ENCODE results near the gene FOXO6. TPM values are rescaled to one million over a fixed set of nuclear protein-coding genes. Genes with fewer than 3 reads are reported as not detected.

Gene FOXO6
- total and polyA plus RNA-seq, 2 donors (not counting 1 experiment from before 2014, with no cell fraction given): 0.06 to 0.15 TPM

- intact Hi-C loops (cut with micrococcal nuclease): no loop called here
- H3K4me1 Mint-ChIP-seq: peaks cover 3% of the 10 kb centered on the region
- peaks cover 52% of the 10 kb centered on the region for H3K27me3 Mint-ChIP-seq
- H3K9me3 Mint-ChIP-seq (ENCODE audit: insufficient read depth): no peaks in the 10 kb centered on the region
- no peaks in the 10 kb centered on the region for H3K79me2 ChIP-seq (ENCODE audit: control insufficient read depth, insufficient read depth, low read length)
- peaks cover 0 to 3% (median 0%) of the 10 kb centered on the region in 3 donors for H3K9me3 ChIP-seq (ENCODE audit: control extremely low read depth in 1 of 3, control insufficient read depth in 2 of 3, insufficient read depth in 1 of 3, low read length in 2 of 3)
- 26% methylated on average over 7 of the region's 7 CpGs for WGBS (ENCODE audit: insufficient coverage)
- H3K4me3 ChIP-seq (ENCODE audit: control extremely low read depth in 1 of 5, extremely low read depth in 1 of 5, insufficient read depth in 1 of 5, low read depth in 2 of 5, low read length in 4 of 5): no peak overlapping the region
- H3K36me3 ChIP-seq (replicated peaks in 1 of 2; ENCODE audit: control extremely low read depth in 1 of 2, control insufficient read depth in 1 of 2, extremely low read depth in 1 of 2, insufficient read depth in 2 of 2, low read length in 1 of 2): no peaks in the 10 kb centered on the region
- H3K4me2 ChIP-seq (replicated peaks; ENCODE audit: low read depth, low read length, poor library complexity, severe bottlenecking): no peak overlapping the region
- H2AFZ ChIP-seq (ENCODE audit: insufficient read depth, low read depth, low read length, poor library complexity, severe bottlenecking): no peak overlapping the region
- H3K27me3 ChIP-seq (replicated peaks in 1 of 4; ENCODE audit: control extremely low read depth in 1 of 4, control insufficient read depth in 3 of 4, insufficient read depth in 4 of 4, low read length in 3 of 4): peaks cover 0 to 27% (median 9%) of the 10 kb centered on the region in 4 experiments
- H3K4me3 Mint-ChIP-seq: no peak overlapping the region
- peaks cover 3 to 4% of the 10 kb centered on the region in 2 donors for H3K4me1 ChIP-seq (ENCODE audit: control insufficient read depth in 2 of 2, insufficient read depth in 2 of 2, low read length in 2 of 2)
- no peak overlapping the region for H3K9ac ChIP-seq (ENCODE audit: low read length)
- H3K27ac Mint-ChIP-seq: no peak overlapping the region
- CTCF ChIA-PET: no interaction called here
- no peak overlapping the region for H3K27ac ChIP-seq (ENCODE audit: low read length in 2 of 2)
- no peaks in the 10 kb centered on the region for H4K20me1 ChIP-seq (ENCODE audit: control insufficient read depth, insufficient read depth, low read length, poor library complexity, severe bottlenecking)
- DNase-seq (no peak), ATAC-seq (ENCODE audit: low read depth) (no peak)
- POLR2A ChIA-PET: no interaction called here
- TF ChIP-seq EZH2 (IDR thresholded peaks at IDR 0.05; ENCODE audit: borderline replicate concordance, insufficient read depth, low read depth, low read length, poor library complexity, severe bottlenecking) (no peak), CTCF (IDR thresholded peaks at IDR 0.05) (no peak)
These were observed 10.7 kb downstream of the FOXO6 start for GRCh38 chr1:41371630-41372599.

- H2AFZ ChIP-seq (ENCODE audit: insufficient read depth, low read depth, low read length, poor library complexity, severe bottlenecking): no peak overlapping the region
- Mint-ChIP-seq H3K27ac (no peak overlapping the region), H3K4me1 (no peaks in the 10 kb centered on the region), H3K9me3 (ENCODE audit: insufficient read depth) (no peaks in the 10 kb centered on the region), H3K4me3 (no peak overlapping the region), H3K27me3 (peaks cover 50% of the 10 kb centered on the region)
- no peaks in the 10 kb centered on the region for H3K79me2 ChIP-seq (ENCODE audit: control insufficient read depth, insufficient read depth, low read length)
- intact Hi-C loops (cut with micrococcal nuclease): no loop called here
- ATAC-seq (ENCODE audit: low read depth) (no peak), DNase-seq (no peak)
- no peaks in the 10 kb centered on the region for H3K4me1 ChIP-seq (ENCODE audit: control insufficient read depth in 2 of 2, insufficient read depth in 2 of 2, low read length in 2 of 2)
- peaks cover 0 to 22% (median 4%) of the 10 kb centered on the region in 4 experiments for H3K27me3 ChIP-seq (replicated peaks in 1 of 4; ENCODE audit: control extremely low read depth in 1 of 4, control insufficient read depth in 3 of 4, insufficient read depth in 4 of 4, low read length in 3 of 4)
- ChIA-PET POLR2A (no interaction called here), CTCF (no interaction called here)
- H3K27ac ChIP-seq (ENCODE audit: low read length in 2 of 2): no peak overlapping the region
- WGBS (ENCODE audit: insufficient coverage): 58% methylated on average over 3 of the region's 4 CpGs
- H3K36me3 ChIP-seq (replicated peaks in 1 of 2; ENCODE audit: control extremely low read depth in 1 of 2, control insufficient read depth in 1 of 2, extremely low read depth in 1 of 2, insufficient read depth in 2 of 2, low read length in 1 of 2): no peaks in the 10 kb centered on the region
- H3K9me3 ChIP-seq (ENCODE audit: control extremely low read depth in 1 of 3, control insufficient read depth in 2 of 3, insufficient read depth in 1 of 3, low read length in 2 of 3): no peaks in the 10 kb centered on the region
- no peak overlapping the region for H3K9ac ChIP-seq (ENCODE audit: low read length)
- H3K4me3 ChIP-seq (ENCODE audit: control extremely low read depth in 1 of 5, extremely low read depth in 1 of 5, insufficient read depth in 1 of 5, low read depth in 2 of 5, low read length in 4 of 5): no peak overlapping the region
- TF ChIP-seq CTCF (IDR thresholded peaks at IDR 0.05) (no peak), EZH2 (IDR thresholded peaks at IDR 0.05; ENCODE audit: borderline replicate concordance, insufficient read depth, low read depth, low read length, poor library complexity, severe bottlenecking) (no peak)
- H3K4me2 ChIP-seq (replicated peaks; ENCODE audit: low read depth, low read length, poor library complexity, severe bottlenecking): no peak overlapping the region
- no peaks in the 10 kb centered on the region for H4K20me1 ChIP-seq (ENCODE audit: control insufficient read depth, insufficient read depth, low read length, poor library complexity, severe bottlenecking)
These were observed 11.4 kb downstream of the FOXO6 start for GRCh38 chr1:41372600-41372993.

Measured in B cell (primary cell).